Measurements from ENCODE around the gene ALG3.

- TF ChIP-seq CTCF (IDR thresholded peaks at IDR 0.05) (no peak), REST (IDR thresholded peaks at IDR 0.05; ENCODE audit: insufficient read depth in 1 of 2, low read depth in 2 of 2, low read length in 1 of 2) (no peak), SIN3A (IDR thresholded peaks at IDR 0.05; ENCODE audit: borderline replicate concordance, insufficient read depth, low read depth, low read length) (no peak), POLR2AphosphoS5 (IDR thresholded peaks at IDR 0.05; ENCODE audit: low read depth, low read length) (no peak), TCF7L2 (IDR thresholded peaks at IDR 0.05; ENCODE audit: low read depth, low read length) (no peak)
Observed at GRCh38 chr3:184236636-184237035, 12.1 kb downstream of the ALG3 start.

Measured in Panc1 (cell line).